K562 (cell line): ENCODE measurements around the gene GMEB2. TPM values are rescaled to one million over a fixed set of nuclear protein-coding genes. Genes with fewer than 3 reads are reported as not detected.

Experiments
- ARHGAP35 ChIP-seq: fragments of 450-650 bp; IDR thresholded peaks from 2 replicates; pipeline ENCODE4 v1.6.1; 2018; ENCODE audit not compliant: partially characterized antibody
- CHD1 ChIP-seq: fragments of 200-600 bp; sonication (generic); IDR thresholded peaks from one replicate; pipeline ENCODE4 v1.6.1; 2012; ENCODE audit warnings: mild to moderate bottlenecking, moderate library complexity, low read length, inconsistent platforms
- CTBP1 ChIP-seq: fragments of 450-650 bp; IDR thresholded peaks from 2 replicates; pipeline ENCODE4 v1.6.1; 2016; ENCODE audit warnings: borderline replicate concordance
- CTCF ChIP-seq, 3 experiments: IDR thresholded peaks in 2 of 3; conservative IDR thresholded peaks in 1 of 3; 2 replicates each; pipeline ENCODE4 v1.5.1; 2011 to 2012; ENCODE audit warnings: low read length in 3 of 3, mild to moderate bottlenecking in 3 of 3, control low read depth in 2 of 3, improper control_type of control experiment in 1 of 3, inconsistent platforms in 1 of 3, low read depth in 1 of 3, mixed read lengths in 1 of 3, moderate library complexity in 1 of 3; ENCODE audit not compliant: insufficient read depth in 2 of 3
- IRF1 ChIP-seq: sonication (generic); formaldehyde crosslinking; IDR thresholded peaks from 2 replicates; pipeline ENCODE4 v1.8.0; 2022; ENCODE audit warnings: missing genetic modification reagents, mild to moderate bottlenecking, borderline replicate concordance
- KLF1 ChIP-seq: fragments of 450-650 bp; IDR thresholded peaks from 2 replicates; pipeline ENCODE4 v1.6.1; 2016; ENCODE audit warnings: missing genetic modification characterization, missing compliant biosample characterization
- MAZ ChIP-seq, 2 experiments: fragments of 450-650 bp in 1 of 2; sonication (generic) in 1 of 2; formaldehyde crosslinking; IDR thresholded peaks in 1 of 2; conservative IDR thresholded peaks in 1 of 2; 2 replicates each; pipeline versions ENCODE4 v1.4.0 to v1.5.0; 2020; ENCODE audit warnings: mild to moderate bottlenecking in 1 of 2, missing genetic modification reagents in 1 of 2
- SOX6 ChIP-seq: fragments of 450-650 bp; IDR thresholded peaks from 2 replicates; pipeline ENCODE4 v1.6.1; 2014; ENCODE audit warnings: mild to moderate bottlenecking
- SP1 ChIP-seq: sonication (generic); formaldehyde crosslinking; IDR thresholded peaks from 2 replicates; pipeline ENCODE4 v1.8.1; 2022; ENCODE audit warnings: mild to moderate bottlenecking, missing genetic modification reagents
- ZBTB12 ChIP-seq: fragments of 250-450 bp; sonication (Bioruptor Pico); IDR thresholded peaks from 2 replicates; pipeline ENCODE4 v1.4.0; 2020
- ZFP30 ChIP-seq: fragments of 250-450 bp; sonication (Bioruptor Pico); IDR thresholded peaks from 2 replicates; pipeline ENCODE4 v1.8.0; 2022; ENCODE audit warnings: moderate library complexity, mild to moderate bottlenecking, inconsistent platforms, borderline replicate concordance
- ZKSCAN1 ChIP-seq: fragments of 150-350 bp; IDR thresholded peaks from 2 replicates; pipeline ENCODE4 v1.6.1; 2016; ENCODE audit warnings: low read depth, low read length
- ZNF583 ChIP-seq: fragments of 250-450 bp; sonication (Bioruptor Pico); IDR thresholded peaks from 2 replicates; pipeline ENCODE4 v1.4.0; 2020
- polyA plus RNA-seq, 8 experiments: library from polyadenylated mRNA; depleted of rRNA in 4 of 8; stranded (reverse) in 5 of 8; unstranded in 3 of 8; fragments of >200 nt; fragmentation: Nextera tagmentation in 2 of 8; fragmentation: Illumina TruSeq in 1 of 8; extraction: Ambion mirVana in 2 of 8; extraction: Trizol in 1 of 8; gene quantifications; 2 replicates each; pipeline versions ENCODE4 v1.2.1 to v1.2.3, GENCODE V29; 2011 to 2014; ENCODE audit warnings: inconsistent platforms in 1 of 8, missing spikeins in 1 of 8
- total RNA-seq, 7 experiments: library from RNA; depleted of rRNA in 6 of 7; stranded (reverse); fragments of >200 nt in 6 of 7; fragmentation: Illumina TruSeq in 2 of 7; extraction: Trizol in 2 of 7; gene quantifications; 2 replicates each; pipeline versions ENCODE4 v1.2.1 to v1.2.3, GENCODE V29; 2011 to 2021; ENCODE audit warnings: low replicate concordance in 1 of 7
- TF ChIP-seq, protein P1 (sequence below), 2 experiments: fragments of 450-650 bp; IDR thresholded peaks; 2 replicates each; pipeline ENCODE4 v1.6.1; 2018; ENCODE audit warnings: mild to moderate bottlenecking in 2 of 2, low read depth in 1 of 2; ENCODE audit not compliant: partially characterized antibody in 2 of 2
- TF ChIP-seq, protein P2 (sequence below): sonication (generic); formaldehyde crosslinking; IDR thresholded peaks from 2 replicates; pipeline ENCODE4 v1.4.0; 2020; ENCODE audit warnings: mild to moderate bottlenecking, missing genetic modification reagents
- TF ChIP-seq, protein P3 (sequence below): fragments of 450-650 bp; IDR thresholded peaks from 2 replicates; pipeline ENCODE4 v1.6.1; 2016; ENCODE audit warnings: missing biosample characterization, missing genetic modification characterization

The GMEB2 gene
- total and polyA plus RNA-seq, 9 of the 15 experiments (the other 6 are each of a cell fraction or from before 2014, with no cell fraction given), result 0.03 to 13.9 (median 6.3) TPM

DNA sequence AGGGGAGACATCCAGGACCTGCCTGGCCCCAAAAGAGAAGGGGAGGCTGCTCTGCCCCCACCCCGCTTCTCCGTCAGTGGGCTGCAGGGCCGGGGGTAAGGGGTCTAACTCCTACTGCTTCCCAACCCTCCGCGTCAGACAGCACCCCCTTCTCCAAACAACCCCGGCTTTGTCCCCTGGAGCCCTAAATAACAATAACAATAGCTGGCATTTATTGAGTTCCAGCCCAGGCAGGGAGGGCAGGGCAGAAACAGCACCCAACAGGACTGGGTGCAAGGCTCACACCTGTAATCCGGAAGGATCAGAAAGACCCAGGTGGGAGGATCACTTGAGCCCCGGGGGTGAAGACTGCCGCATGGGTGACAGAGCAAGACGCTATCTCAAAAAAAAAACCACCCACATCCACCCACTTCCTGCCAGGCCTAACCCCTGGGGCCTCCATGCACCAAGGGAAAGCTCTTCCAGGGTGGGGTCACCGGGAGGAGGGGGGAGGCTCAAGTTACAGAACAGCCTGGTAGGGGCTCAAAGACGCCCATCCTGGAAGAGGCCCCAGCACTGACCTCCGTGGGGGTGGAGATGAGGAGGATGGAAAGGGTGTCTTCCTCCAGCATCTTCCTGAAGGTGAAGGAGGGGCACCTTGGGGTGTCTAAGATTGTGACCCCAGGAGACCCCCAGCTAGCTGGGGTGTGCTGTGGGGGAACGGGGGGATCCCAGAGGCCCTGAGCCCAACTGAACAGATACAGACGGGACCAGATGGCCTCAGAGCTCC lies 74.2 kb downstream of the GMEB2 start (continued):
- TF ChIP-seq CTCF (IDR thresholded peaks at IDR 0.05 in 2 of 3, conservative IDR thresholded peaks at IDR 0.05 in 1 of 3; ENCODE audit: insufficient read depth in 2 of 3, low read depth in 1 of 3, low read length in 3 of 3) (no peak), ZBTB12 (no peak), SOX6 (no peak), CTBP1 (peak; percentile 57), ZKSCAN1 (no peak), SP1 (CRISPR knock-in tag) (no peak; the same call in 1 of the 2 replicates), ARHGAP35 (no peak), CHD1 (no peak), MAZ (CRISPR knock-in tag; conservative IDR thresholded peaks at IDR 0.05 in 1 of 2, IDR thresholded peaks at IDR 0.05 in 1 of 2) (peak in 1 of 2 experiments; percentile 53; a peak in 1 of 4 replicates), KLF1 (no peak), IRF1 (CRISPR knock-in tag) (no peak), ZFP30 (CRISPR knock-in tag) (no peak), ZNF583 (CRISPR knock-in tag) (no peak)
- TF ChIP-seq, protein P1, sequence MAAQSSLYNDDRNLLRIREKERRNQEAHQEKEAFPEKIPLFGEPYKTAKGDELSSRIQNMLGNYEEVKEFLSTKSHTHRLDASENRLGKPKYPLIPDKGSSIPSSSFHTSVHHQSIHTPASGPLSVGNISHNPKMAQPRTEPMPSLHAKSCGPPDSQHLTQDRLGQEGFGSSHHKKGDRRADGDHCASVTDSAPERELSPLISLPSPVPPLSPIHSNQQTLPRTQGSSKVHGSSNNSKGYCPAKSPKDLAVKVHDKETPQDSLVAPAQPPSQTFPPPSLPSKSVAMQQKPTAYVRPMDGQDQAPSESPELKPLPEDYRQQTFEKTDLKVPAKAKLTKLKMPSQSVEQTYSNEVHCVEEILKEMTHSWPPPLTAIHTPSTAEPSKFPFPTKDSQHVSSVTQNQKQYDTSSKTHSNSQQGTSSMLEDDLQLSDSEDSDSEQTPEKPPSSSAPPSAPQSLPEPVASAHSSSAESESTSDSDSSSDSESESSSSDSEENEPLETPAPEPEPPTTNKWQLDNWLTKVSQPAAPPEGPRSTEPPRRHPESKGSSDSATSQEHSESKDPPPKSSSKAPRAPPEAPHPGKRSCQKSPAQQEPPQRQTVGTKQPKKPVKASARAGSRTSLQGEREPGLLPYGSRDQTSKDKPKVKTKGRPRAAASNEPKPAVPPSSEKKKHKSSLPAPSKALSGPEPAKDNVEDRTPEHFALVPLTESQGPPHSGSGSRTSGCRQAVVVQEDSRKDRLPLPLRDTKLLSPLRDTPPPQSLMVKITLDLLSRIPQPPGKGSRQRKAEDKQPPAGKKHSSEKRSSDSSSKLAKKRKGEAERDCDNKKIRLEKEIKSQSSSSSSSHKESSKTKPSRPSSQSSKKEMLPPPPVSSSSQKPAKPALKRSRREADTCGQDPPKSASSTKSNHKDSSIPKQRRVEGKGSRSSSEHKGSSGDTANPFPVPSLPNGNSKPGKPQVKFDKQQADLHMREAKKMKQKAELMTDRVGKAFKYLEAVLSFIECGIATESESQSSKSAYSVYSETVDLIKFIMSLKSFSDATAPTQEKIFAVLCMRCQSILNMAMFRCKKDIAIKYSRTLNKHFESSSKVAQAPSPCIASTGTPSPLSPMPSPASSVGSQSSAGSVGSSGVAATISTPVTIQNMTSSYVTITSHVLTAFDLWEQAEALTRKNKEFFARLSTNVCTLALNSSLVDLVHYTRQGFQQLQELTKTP (IDR thresholded peaks at IDR 0.05; ENCODE audit: low read depth in 1 of 2, partially characterized antibody in 2 of 2), result peak in 1 of 2 experiments; percentile 12
- TF ChIP-seq, protein P2, sequence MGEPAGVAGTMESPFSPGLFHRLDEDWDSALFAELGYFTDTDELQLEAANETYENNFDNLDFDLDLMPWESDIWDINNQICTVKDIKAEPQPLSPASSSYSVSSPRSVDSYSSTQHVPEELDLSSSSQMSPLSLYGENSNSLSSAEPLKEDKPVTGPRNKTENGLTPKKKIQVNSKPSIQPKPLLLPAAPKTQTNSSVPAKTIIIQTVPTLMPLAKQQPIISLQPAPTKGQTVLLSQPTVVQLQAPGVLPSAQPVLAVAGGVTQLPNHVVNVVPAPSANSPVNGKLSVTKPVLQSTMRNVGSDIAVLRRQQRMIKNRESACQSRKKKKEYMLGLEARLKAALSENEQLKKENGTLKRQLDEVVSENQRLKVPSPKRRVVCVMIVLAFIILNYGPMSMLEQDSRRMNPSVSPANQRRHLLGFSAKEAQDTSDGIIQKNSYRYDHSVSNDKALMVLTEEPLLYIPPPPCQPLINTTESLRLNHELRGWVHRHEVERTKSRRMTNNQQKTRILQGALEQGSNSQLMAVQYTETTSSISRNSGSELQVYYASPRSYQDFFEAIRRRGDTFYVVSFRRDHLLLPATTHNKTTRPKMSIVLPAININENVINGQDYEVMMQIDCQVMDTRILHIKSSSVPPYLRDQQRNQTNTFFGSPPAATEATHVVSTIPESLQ (CRISPR knock-in tag), result no peak
- TF ChIP-seq, protein P3, sequence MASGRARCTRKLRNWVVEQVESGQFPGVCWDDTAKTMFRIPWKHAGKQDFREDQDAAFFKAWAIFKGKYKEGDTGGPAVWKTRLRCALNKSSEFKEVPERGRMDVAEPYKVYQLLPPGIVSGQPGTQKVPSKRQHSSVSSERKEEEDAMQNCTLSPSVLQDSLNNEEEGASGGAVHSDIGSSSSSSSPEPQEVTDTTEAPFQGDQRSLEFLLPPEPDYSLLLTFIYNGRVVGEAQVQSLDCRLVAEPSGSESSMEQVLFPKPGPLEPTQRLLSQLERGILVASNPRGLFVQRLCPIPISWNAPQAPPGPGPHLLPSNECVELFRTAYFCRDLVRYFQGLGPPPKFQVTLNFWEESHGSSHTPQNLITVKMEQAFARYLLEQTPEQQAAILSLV (tag), result no peak
